Stimulated activated CD8-positive, alpha-beta memory T cell treated with anti-CD3 and anti-CD28 coated beads, Interleukin-4, amount 100 ng/mL, for 1 hour (primary cell): ENCODE results near the gene ROR2.
"Not testable (repeated sequence)": the region's sequence is repeated elsewhere in the genome, so short reads cannot be mapped to it uniquely, and the experiment has no call there.

Experiments used
- DNase-seq, 2 donors: peaks; one replicate each; pipeline ENCODE4 v3.0.0-alpha.2; 2020; ENCODE audit warnings: low read depth in 2 of 2, low spot score in 1 of 2

ROR2 gene

DNA sequence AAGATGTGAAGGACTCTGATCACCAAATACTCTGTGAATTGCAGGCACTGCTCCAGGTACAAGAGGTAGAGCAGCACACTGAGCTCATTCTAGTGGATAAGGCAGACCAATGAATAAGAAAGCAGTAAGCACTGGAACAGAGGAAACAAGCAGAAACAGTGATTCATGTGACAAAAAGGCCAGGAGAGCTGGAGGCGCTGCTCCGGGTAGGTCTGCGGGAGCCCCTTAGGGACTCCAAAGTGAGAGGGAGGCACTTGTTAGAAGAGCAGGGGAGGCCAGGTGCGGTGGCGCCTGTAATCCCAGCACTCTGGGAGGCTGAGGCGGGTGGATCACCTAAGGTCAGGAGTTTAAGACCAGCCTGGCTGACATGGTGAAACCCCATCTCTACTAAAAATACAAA, 294.8 kb downstream of the ROR2 start:
- DNase-seq: no peak

DNA sequence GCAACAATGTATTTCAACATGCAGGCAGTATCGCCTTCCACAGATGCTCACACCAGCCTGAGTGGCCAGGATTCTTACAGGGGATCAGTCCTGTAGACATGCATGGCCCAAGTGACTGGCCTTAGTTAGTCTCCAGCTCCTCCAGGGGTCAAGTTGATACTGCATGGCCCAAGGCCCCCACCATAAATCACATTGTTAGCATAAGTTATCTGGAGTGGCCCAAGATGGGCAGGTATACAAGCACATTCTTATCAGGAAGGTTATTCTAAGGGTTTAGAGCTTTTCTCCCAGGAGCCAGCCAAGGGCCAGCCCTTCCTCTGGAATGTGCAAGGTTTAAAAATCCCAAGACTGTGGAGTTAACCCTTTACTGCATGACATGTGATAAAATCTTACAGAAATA, 295.5 kb downstream of the ROR2 start:
- DNase-seq: no peak

DNA sequence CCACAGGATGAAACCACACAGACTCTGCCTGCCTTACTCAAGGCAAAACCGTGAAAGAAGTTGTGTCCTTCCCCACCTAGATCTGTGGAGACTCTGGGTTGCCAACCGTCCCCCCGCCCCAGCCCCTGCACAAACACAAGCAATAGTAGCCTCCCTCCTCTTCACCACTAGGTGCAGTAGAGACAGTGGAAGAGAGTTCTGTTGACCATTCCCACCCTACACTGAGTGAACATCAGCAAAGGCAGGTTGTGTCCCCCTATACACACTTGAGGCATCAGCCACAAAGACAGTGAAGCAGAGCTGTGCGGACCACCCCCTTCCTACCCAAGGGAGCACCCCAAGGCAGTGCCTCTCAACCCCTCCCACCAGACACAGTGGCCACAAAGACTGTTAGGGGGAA, 302.7 kb downstream of the ROR2 start:
- no peak for DNase-seq

DNA sequence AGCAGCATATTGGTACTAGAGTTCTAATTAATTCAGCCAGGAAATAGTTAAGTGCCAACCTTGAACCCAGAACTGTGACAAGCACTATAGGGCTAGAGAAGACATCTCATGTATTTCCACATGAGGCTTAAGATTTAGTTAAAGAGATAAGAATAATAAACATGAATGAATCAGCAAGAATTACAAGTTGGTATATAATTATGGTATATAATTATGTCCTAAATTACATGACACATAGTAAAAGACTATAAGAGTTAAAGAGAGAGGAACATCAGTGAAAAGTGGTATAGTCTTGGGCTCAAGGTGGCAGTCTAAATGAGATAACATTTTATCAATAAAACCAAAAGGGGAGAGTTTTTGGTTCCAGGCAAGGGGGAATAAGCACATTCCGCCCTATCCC, 303.3 kb downstream of the ROR2 start:
- DNase-seq: no peak

DNA sequence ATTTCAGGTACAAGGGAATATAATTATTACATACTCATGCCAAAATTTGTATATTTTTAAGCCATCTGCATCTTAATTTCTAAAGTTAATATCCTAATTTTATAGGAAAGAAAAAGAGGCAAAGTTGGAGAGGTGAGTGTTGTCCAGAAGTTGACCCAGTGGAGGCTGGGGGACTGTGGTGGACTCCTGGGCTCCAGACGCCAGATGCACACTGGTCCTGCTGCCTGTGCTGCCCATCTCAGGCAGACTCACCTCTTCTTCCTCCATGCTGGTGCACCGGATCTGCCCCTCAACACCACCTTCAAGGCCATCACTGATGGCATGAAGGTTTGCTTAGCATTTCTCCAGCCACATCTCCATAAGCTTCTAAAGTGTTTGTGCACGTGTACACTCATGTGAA, 305.6 kb downstream of the ROR2 start:
- no peak for DNase-seq

DNA sequence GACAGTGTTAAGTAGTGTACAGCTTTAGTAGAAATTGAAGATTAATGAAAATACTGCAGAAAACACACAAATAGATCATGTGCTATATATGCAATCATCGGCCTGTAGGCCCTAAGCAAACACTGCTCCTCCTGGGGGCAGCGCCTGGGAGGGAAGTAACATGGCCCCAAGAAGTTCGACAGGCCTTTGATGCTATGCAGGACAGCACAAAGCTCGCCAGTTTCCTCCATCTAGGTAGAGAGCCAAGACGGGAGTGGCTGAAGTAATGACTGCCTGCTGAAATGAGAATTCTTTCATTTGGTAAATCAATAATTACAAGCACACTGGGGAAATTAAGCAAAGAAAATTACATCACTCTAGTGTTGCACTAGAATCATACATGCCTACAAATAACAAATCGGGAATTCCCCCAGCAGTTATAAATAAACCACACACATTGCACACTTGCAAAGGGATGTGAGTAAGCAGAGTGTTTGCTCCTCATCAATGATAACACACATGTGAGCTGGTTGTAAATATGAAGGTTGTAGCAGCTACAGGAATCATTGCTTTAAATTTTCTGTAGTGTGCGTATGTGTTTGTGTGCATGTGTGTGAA, 306.4 kb downstream of the ROR2 start:
- no peak for DNase-seq

DNA sequence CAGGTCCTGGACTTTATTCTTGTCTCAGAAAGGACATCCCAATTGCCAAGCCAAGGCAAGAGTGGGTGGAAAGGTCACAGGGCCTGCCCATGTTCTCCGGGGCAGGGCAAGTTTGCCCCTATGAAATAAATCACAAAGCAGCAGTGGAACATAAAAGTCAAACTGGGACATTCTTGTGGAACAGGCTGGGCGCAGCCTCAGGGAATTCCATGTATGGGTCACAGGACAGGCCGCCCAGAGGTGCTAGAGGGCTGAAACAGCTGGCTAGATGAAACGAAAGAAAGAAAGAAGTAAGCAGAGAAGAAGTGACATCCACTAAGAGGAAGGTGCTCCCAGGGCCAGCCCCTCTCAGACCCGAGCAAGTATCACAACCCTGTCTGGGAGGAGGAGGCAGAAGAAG, 307.3 kb downstream of the ROR2 start:
- no peak for DNase-seq

DNA sequence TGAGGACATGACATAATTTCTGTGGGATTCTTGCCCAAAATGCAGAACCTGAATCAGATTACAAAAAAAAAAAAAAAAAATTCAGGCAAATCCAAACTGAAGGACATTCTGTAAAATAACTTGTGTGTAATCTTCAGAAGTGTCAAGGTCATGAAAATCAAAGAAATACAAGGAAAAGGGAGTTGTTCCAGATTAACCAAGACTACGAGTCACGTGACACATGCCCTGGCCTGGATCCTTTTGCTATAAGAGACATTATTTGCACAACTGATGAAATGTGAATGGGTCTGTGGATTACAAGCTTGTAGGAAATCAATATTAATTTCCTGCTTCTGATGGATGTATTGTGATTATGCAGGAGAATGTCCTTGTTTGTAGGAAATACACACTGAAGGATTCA, 309.6 kb downstream of the ROR2 start:
- DNase-seq: no peak

DNA sequence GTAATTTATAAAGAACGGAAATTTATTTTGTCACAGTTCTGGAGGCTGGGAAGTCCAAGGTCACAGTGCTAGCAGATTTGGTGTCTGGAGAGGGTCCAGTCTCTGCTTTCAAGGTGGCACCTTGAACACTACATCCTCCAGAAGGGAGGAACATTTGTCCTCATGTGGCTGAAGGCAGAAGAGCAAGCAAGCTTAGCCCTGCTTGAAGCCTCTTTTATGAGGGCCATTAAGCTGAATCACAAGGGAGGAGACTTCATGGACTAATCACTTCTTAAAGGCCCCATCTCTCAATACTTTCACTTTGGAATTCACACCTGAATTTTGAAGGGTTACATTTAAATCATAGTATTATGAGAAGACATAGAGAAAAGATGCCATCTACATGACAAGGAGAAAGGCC, 311.0 kb downstream of the ROR2 start:
- no peak for DNase-seq

DNA sequence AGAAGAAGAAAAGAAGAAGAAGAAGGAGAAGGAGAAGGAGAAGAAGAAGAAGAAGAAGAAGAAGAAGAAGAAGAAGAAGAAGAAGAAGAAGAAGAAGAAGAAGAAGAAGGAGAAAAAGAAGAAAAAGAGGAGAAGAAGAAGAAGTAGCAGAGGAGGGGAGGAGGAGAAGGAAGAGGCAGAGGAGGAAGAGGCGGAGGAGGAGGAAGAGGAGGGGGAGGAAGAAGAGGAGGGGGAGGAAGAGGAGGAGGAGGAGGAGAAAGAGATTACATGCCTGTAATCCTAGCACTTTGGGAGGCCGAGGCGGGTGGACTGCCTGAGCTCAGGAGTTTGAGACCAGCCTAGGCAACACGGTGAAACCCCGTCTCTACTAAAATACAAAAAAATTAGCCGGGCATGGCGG, 315.2 kb downstream of the ROR2 start:
- DNase-seq: not testable (repeated sequence)

DNA sequence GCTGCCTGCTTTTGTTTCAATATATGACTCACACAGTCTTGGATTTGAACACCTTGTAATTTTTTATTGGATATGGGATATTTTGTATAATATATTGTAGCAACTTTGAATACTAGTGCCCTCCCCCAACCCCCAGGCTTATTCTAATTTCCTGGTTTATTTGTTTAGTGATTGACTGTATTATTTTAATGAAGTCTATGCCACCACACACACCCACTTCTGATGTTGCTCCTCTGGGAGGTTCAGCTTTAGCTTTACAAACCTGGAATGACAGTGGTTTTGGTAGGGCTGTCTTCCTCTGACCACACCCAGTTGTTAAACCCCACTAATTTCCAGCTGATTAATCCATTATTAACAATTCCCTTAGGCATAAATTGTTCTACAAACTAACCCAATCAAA, 320.3 kb downstream of the ROR2 start:
- DNase-seq: no peak

DNA sequence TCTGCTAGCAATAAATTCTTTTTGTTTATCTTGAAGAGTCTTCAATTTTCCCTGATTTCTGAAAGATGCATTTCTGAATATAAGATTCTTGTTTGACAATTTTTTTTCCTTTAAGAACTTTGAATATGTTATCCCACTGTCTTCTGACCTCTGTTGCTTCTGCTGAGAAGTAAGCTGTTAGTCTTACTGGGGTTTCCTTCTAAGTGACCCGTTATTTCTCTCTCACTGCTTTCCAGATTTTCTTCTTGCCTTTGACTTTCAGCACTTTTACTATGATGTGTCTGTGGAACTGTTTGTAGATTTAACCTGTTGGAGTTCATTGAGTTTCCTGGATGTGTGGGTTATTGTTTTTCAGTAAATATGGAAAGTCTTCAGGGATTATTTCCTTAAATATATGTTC, 321.1 kb downstream of the ROR2 start:
- no peak for DNase-seq

DNA sequence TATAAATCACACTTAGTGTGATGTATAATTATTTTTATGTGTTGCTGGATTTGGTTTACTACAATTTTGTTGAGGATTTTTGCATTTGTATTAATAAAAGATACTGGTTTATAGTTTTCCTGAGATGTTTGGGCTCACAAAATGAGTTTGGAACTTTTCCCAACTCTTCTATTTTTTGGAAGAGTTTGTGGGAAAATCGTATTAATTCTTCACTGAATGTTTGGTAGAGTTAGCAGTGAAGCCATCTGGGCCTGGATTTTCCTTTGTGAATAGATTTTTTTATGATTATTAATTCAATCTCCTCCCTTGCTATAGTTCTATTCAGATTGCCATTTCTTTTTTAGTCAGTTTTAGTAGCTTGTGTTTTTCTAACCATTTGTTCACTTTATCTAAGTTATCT, 324.7 kb downstream of the ROR2 start:
- no peak for DNase-seq

DNA sequence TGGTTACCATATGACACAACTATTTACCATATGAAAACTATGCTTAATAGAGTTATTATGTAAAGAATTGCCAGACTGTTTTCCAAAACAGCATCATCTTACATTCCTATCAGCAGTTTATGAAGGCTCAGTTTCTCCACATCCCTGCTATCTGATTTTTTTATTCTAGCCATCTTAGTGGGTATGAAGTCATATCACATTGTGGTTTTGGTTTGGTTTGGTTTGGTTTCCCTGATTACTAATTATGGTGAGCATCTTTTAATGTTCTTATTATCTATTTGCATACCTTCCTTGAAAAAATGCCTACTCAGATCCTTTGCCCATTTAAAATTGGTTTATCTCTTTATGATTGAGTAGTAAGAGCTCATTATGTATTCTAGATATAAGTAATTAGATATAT, 327.0 kb downstream of the ROR2 start:
- DNase-seq: no peak

DNA sequence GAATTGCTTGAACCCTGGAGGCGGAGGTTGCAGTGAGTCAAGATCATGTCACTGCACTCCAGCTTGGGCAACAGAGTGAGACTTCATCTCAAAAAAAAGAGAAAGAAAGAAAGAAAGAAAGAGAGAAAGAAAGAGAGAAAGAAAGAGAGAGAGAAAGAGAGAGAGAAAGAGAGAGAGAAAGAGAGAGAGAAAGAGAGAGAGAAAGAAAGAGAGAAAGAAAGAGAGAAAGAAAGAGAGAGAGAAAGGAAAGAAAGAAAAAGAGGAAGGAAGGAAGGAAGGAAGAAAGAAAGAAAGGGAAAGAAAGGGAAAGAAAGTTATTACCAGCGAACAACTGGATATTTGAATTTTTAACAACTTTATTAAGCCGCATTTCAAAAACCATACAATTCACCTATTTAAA, 327.9 kb downstream of the ROR2 start:
- DNase-seq: not testable (repeated sequence)

DNA sequence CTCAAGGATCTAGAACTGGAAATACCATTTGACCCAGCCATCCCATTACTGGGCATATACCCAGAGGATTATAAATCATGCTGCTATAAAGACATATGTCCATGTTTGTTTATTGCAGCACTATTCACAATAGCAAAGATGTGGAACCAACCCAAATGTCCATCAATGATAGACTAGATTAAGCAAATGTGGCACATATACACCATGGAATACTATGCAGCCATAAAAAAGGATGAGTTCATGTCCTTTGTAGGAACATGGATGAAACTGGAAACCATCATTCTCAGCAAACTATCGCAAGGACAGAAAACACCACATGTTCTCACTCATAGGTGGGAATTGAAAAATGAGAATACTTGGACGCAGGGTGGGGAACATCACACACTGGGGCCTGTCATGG, 336.0 kb downstream of the ROR2 start:
- not testable (repeated sequence) for DNase-seq

DNA sequence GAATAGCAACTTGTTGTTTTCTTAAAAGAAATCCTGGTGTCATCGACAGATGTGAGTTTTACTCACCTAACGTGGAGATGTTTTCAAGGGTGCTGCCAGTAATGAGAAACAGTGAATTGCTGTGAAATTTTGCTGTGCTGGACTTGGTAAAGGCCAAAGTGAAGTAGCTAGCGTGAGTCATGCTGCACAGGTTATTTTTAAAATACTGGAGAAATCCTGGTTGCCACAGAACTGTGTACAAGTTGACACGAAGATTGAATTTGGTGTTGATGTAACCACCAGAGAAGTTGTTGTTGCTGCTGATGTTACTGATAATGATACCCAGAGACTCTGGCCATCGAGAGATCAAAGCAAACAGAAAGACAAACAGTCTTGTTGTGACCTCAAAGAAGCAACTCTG, 338.4 kb downstream of the ROR2 start:
- DNase-seq: no peak

DNA sequence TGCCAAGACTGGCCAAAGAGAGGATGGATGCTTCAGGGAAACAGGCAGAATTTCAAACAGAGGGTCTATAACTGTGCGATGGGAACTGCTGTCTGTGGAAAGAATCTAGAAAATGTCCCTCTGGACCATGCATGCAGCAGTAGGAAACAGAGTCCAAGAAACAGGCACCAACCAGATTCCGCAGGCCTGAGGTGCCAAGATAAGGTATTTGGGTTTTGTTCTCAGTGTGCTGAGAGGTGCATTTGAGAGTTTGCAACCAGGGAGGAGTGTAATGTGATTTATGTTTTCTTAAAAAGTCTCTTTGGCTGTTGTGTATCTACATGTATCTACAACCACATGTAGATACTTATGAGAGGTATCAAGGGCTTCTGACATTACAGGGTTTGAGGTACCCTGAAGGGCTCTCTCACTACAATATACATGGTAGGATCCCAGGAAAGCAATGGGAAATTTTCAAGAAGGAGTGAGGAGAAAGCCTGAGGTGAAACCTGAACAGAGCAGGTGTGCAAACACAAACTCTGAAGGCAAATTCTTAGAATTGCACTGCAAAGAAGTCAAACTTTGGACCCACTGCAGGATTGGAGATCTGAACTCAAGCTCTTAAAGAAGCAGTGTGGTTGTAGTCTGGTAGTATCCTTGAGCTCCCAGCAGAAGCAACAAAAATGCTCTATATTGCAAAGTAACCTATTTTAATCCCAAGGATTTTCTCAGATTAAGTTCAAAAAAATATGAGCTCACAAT, 343.6 kb downstream of the ROR2 start:
- no peak for DNase-seq

DNA sequence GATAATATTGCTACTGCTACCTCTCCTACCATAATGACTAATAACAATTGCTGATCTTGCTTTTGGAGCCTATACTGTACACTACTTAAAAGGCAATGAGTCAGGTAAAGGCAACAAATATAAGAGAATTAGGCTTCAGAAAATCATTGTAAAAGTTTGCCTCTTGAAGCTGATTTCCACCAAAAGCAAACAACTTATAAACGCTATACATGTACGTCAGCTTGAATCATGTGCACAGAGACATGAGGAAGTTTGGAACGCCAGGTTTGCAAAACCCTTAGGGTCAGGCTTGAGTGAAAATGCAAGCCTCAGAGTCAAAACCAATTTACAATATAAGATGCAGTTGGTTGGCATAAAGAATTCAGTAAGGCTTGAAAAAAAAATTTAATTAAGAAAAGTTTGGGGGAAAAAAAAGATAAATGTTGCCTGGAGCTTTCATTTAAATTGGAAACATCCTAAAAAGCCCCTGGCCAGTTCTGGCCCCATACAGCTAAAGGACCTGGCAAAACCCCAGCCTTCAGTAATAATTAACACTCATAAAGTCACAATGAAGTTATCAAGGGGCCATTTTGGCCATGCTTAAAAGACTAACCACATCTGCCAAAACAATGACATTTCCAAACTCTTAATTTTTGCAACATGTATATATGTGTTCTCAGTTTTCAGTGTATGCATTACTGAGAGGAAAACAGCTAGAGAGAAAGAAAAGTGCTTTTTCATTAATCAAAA, 345.4 kb downstream of the ROR2 start:
- DNase-seq: no peak

DNA sequence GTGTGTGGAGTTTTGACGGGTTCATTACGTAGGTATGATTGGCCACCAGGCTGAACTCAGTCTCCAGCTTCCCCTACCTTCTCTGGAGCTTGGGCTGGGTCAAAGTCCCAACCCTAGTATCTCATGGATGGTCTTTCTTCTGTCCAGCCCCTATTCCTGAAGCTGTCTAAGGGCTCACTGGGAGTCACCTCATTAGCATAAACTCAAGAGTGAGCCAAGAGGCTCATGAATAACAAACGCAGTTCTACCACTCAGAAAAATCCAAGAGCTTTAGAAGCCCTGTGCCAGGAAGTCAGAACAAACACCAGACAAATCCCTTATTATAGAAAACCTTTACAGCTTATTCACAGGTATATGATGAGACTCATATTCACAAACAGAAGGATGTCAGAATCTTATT, 346.1 kb downstream of the ROR2 start:
- no peak for DNase-seq

DNA sequence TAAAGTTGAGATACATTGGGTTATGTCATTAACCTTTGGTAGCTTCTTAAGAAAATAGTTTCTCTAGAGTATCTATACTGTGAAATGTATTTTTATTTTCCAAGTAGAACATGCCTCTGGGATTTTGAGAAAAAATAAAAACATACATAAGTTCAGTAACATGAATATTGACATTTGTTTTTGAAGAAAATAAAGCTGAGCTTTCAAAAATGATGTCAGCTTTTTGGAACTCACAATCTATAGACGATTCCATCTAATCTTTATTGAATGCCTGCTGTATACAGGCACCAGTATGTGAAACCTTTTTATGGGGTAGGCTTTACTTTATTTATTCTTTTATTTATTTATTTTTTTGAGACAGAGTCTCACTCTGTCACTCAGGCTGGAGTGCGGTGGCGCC, 350.5 kb downstream of the ROR2 start:
- no peak for DNase-seq

DNA sequence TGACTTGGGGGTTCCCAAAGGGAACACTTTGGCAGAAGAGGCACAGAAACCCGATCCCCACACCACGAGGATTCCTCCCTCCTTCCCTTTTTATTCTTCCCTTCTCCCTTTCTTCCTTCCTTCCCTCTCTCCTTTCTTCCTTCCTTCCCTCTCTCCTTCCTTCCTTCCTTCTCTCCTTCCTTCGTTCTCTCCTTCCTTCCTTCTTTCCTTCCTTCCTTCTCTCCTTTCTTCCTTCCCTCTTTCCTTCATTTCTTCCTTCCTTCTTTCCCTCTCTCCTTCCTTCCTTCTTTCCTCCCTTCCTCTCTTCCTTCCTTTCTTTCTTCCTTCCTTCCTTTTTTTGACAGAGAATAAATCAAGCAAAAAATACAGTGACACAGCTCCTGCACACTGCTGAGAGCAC, 358.4 kb downstream of the ROR2 start:
- DNase-seq: no peak
